Measurements from ENCODE around the gene CYTH4.

- TF ChIP-seq RAD21 (IDR thresholded peaks at IDR 0.05), result no peak
- no peak for TF ChIP-seq CTCF (IDR thresholded peaks at IDR 0.05; ENCODE audit: low read depth, low read length, missing input control)
- no peak for TF ChIP-seq ATF3 (IDR thresholded peaks at IDR 0.05)
- no peak for TF ChIP-seq MAX (IDR thresholded peaks at IDR 0.05)
- TF ChIP-seq GABPA (IDR thresholded peaks at IDR 0.05 in 1 of 2, conservative IDR thresholded peaks at IDR 0.05 in 1 of 2), result no peak
- TF ChIP-seq SP1 (IDR thresholded peaks at IDR 0.05), result no peak
- TF ChIP-seq RXRA (IDR thresholded peaks at IDR 0.05), result no peak
Observed at GRCh38 chr22:37310815-37311595, 28.7 kb downstream of the CYTH4 start.
